ENCODE data around the gene INCA1.
A peak's percentile ranks its signal among the peaks of the same experiment; 100 is the strongest.

Gene INCA1

DNA sequence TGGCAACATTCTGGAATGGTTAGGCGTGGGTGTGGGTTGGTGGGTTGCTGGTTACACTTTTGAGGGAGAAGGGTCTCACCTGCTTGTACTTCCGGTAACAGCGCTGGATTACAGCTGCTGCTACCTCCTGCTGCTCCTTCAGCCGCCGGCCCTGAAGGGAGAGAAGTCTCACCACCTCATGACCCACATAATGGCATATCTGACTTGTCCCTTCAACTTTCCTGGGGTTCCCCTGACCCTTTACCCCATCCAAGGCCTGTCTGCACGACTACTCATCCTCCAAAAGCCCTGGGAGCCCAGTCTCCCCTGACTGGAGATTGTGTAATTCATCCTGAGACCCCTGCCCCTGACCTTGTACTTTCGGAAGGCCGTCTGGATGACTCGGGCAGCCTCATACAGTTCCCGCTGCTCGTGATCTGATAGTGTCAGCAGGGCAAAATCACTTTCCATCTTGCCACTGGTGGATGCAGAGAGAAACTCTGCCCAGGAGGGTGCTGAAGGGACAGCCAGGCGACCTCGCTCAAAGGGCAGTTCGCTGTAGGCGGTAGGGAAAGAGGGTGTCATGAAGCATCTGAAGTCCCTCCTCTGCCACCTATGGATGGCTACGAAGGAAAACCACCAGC is 27.7 kb downstream of the INCA1 start:
- DNase-seq = no peak

DNA sequence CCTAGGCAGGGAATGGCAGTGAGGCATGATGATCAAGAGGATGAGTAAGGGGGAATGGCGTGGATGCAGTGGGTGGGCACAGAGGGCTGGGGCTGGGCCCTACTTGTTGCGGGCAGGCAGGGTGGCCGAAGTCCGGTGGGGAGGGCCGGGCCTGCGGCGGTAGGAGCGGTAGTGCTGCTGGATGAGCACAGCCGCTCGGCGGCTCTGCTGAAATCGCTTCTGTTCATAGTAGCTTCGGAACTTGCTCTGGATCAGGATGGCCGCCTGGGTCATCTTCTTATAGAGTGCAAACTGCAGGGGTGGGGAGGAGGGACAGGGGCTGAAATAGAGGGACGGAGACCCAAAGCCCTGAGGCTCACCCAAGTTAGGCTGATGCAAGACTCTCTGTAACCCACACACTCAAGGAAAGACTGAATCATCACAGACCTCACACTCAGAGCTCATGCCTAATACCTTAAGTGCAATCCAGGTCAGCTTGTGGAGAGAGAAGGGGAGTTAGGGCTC is 28.2 kb downstream of the INCA1 start:
- no peak for DNase-seq

DNA sequence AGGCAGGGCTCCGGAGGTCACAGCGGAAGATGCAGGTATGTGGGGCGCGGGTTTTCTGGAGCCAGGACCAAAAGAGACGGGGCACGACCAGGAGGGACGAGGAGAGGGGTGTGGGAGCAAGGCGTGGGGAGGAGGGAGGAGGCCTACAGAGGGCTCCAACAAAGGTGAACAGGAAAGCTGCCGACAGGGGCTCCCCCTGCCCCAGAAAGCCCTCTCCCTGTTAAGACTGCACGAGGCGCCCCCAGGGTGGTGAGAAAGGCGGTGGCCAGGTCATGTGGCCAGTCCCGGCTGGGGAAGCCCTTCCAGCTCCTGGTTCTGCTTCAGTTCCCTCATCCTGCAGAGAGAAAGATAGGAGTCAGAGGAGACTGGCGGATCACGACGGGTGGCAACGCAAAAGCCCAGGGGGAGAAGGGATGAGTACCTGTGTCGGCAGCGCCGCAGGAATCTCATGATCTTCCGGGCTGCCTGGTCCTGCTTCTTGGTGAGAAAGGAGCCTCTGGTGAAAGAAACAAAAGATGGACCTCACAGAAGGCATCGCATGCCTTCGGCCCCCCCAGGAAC is 28.8 kb downstream of the INCA1 start:
- DNase-seq = no peak

DNA sequence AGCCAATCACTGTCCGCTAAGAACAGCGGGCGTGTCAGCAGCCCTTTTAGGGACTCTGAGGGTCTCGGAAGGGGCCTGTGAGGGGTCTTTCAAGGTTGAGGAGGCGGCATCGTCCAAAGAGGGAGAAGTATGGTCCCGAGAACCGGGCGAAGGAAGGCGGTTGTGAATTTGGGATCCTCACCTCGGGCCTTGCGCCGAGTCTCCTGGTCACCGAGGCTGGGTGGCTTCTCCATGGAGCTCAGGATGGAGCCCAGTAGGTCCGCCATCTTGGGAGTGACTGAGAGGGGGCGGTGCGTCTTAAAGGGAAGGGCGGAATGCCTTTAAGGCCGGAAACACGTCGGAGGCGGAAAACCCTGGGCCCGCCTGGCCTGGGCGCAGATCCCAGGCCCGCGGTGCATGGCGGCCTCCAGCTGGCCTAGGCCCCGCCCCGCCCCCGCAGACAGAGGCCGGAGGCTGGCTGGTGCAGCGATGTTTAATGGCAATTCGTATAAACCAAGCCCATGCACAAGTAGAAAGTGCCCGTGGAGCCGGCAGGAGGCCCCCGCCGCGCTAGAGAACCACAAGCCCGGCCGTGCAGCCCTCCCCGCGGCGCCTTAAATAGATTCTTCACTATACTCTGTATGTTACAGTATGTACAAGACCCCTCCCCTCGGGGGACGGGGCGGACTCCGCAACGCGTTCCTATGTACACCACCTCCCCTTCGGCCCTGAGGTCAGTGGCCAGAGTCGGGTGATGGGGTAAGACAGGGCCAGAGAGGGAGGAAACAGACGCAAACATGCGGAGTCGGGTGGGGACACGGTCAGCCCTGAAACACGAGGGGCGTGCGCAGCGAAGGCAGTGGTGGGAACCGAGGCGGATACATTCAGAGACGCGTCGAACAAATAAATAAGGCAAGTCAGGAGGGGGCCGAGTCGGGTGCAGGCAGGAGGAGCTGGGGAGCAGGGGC is 29.5 kb downstream of the INCA1 start, which contains the start of gene SPAG7:
SPAG7 (minus strand) TSS at position 279 of the 947 bp plus-strand sequence; CDS start at position 266, 13 bp downstream.
- DNase-seq = peak; percentile 85 to 99 (median 98)

DNA sequence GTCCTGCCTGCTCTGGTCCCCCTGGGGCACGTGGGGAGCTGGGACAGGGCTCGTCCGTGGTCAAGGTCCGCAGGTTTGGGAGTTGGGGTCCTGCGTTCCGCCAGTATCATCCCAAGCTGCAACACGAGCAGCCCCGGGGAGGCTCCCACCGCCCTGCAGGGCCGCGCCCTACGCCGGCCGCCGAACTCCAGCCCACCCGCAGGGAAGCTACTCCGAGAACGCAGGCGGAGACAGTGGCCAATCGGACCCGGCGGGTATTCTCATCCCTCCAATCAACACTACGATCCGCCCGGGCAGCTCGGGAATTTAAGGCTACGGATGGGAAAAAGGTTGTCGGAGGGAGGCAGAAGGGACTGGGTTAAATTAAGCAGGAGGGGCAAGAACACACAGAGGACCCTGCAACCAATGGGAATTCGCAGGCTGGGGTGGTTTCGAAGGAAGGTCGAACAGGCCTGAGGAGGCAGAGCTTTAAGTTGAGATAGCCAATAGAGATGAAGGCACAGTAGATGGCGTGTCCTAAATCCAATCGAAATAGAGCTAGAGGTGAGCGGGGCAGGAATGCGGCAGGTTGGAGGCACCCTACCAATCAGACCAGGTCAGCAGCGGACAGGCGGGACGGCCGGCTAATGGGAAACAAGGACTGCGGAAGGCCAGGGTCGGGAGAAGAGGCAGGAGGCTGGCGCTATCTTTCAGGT is 30.3 kb downstream of the INCA1 start:
- DNase-seq = peak in 4 of 6 experiments; percentile 85 to 98 (median 96)

DNA sequence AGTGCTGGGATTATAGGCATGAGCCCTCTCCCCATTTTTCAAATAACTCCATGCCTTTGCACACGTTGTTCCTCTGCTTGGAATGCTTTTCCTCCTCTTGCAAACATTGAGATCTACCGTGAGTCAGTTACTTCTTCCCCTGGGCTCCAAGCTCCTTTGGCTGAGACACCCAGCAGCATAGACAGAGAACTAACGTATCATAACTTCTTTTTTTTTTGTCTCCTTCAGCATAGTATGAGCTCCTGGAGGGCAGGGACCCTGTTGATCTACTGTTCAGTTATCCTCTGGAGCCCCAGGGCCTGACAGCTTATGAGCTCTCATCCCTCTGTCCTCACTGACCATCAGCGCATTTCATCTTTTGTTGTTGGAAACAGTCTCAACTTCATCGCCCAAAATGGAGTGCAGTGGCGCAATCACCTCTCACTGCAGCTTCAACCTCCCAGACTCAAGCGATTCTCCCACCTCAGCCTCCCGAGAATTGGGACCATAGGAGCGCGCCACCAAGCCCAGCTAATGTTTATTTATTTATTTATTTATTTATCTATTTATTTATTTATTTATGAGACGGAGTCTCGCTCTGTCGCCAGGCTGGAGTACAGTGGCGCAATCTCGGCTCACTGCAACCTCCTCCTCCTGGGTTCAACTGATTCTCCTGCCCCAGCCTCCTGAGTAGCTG is 31.9 kb downstream of the INCA1 start:
- DNase-seq = no peak

DNA sequence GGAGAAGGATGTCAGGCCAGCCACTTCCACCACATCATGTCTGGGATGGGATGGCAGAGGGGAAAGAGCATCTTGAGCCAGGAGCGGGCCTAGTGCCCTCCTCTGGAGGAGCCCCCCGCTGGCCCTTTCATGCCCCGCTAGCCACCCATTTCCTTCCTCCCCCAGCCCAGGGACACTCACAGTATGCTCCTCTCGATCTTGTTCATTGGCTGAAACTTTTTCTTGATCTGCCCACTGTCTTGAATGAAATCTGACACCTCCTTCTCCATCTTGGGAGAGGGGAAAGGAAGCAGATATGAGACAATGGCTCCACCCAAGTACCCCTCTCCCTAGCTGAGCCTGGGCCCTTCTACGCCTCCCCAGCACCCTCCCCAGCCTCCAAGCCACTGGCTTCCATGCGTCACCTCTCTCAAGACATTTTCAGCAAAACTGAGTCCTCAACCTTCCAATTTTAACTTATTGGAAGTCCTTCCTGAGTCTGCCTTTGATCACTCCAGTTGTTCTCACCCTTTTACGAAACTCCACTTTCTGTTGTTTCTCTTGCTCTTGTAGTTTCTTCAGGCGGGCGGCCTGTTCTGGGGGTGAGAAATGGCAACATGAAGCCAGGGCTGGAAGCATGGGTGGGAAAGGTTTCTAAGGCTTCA is 36.9 kb downstream of the INCA1 start:
- no peak for DNase-seq

DNA sequence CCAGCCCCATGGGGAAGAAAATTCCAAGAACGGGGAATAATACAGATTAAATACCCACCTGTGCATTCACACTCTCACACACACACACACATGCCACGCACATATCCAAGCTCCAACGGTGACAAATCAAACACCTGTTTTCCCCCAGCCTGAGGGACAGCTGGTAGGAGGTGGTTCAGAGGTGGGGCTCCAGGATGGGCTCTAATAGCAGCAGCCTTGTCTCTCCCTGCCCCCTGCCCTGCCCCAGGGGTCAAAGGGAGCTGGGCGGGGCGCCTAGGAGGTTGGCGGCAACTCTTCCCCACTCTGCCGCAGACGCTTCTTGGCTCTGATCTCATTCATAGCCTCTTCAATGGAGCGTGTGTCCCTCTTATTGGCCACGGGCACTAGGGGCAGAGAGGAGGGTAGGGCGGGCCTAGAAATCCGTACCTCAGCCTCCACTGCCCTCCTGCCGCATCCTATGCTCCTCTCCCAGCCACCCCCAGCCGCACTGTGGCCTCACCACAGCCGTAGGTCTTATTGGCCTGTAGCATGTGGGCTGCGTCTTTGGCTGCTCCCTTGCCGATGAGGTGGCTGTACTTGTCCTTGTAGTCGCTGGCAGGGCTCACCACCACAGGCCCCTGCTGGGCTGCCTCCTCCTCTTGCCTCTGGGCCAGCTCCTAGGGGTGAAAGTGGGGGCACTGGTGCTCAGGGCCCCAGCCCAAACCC is 37.9 kb downstream of the INCA1 start:
- DNase-seq = no peak

DNA sequence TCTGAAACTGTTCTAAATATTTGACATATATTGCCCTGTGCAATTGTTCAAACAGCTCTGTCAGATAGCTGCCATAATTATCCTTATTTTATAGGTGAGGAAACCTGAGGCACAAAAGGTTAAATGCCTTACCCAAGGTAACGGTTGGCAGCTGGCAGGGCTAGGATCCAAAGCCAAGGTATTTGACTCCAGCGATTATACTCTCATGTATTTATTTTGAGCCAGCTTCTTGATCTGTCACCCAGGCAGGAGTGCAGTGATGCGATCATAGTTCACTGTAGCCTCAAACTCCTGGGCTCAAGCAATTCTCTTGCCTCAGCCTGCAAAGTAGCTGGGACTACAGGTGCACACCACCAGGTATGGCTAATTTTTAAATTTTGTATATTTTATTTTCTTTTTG is 39.2 kb downstream of the INCA1 start:
- no peak for DNase-seq

DNA sequence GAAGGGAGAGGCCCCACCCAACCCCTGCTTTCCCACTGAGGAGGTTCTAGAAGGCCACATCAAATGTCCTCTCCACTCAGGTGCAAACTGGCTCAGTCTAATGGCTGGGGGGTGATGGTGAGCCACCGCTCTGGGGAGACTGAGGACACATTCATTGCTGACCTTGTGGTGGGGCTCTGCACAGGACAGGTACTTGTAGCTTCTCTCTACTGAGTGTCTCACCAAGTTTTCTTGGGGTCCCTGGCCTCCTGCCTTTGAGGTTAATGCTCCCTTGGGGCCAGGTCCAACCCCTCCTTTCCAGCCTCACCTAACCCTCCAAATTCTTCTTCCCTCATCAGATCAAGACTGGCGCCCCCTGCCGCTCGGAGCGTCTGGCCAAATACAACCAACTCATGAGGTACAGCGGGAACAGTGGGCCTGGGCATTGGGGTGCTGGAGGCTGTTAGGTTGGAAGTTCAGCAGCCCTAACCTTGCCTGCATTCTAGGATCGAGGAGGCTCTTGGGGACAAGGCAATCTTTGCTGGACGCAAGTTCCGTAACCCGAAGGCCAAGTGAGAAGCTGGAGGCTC is 40.7 kb downstream of the INCA1 start:
- peak in 4 of 6 experiments; percentile 11 to 33 (median 17) for DNase-seq

DNA sequence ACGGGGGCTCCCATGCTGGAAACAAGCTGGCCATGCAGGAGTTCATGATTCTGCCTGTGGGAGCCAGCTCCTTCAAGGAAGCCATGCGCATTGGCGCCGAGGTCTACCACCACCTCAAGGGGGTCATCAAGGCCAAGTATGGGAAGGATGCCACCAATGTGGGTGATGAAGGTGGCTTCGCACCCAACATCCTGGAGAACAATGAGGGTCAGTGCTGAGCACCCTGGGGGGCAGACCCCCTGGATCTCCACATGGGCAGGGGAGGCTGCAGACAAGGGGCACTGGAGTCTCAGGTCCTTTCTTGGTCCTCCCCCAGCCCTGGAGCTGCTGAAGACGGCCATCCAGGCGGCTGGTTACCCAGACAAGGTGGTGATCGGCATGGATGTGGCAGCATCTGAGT is 42.2 kb downstream of the INCA1 start:
- DNase-seq = no peak

DNA sequence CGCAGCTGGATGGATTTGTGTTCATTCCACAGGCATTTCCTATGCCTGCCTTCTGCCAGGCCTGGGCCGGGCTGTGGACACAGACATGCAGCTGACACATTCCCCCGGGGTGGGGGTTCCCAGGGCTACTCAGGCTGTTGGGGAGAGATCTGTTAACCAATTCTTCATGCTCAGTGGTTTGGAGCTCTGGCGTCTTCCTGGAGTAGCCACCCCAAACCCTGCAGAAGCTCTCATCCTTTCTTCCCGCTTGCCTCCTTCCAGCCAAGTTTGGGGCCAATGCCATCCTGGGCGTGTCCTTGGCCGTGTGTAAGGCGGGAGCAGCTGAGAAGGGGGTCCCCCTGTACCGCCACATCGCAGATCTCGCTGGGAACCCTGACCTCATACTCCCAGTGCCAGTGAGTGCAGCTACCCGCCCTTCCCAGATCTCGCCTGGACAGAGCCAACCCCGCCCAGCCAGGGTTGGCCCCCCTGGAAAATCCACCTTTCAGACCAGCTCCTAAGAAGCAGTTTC is 43.8 kb downstream of the INCA1 start:
- DNase-seq = no peak

DNA sequence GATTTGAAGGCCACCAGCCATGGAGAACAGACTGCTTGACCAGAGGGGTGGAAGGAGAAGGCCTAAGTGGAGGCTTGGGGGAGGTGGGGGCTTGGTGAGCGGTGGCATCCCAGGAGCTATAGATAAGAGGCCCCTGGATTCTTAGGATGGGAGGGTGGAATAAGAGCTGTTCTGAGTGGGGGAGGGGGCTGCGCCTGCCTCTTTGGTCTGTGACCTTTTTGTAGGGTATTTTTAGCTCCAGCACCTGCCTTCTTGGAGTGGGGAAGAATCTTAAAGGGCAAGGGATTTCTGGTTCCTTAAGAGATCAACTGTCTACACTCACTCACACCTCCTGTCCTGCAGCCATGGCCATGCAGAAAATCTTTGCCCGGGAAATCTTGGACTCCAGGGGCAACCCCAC is 45.8 kb downstream of the INCA1 start:
- DNase-seq = no peak

DNA sequence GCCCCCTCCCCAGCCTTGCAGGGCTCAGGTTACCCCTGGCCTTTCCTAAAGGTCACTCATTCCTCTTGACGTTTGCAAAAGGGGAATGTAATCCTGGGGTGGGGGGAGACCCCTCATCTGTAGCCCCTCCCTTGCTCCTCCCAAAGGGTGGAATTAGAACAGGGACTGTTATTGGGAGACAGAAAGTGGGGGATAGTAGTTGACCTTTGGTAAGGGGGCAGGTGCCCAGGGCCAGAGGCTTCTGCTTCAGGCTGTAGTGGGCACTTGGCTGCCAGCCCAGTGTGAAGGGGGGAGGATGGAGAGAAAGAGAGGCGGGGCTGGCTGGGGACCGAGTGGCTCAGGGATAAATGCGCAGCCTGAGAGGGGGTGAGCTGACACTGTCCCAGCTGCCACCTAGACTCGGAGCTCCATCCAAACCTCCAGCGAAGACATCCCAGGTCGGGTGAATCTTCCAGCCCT is 46.5 kb downstream of the INCA1 start, which contains the start of gene ENO3:
ENO3 (plus strand) TSS at position 374 of the 459 bp plus-strand sequence. CDS start 711 bp downstream, outside the sequence.
- DNase-seq = no peak

DNA sequence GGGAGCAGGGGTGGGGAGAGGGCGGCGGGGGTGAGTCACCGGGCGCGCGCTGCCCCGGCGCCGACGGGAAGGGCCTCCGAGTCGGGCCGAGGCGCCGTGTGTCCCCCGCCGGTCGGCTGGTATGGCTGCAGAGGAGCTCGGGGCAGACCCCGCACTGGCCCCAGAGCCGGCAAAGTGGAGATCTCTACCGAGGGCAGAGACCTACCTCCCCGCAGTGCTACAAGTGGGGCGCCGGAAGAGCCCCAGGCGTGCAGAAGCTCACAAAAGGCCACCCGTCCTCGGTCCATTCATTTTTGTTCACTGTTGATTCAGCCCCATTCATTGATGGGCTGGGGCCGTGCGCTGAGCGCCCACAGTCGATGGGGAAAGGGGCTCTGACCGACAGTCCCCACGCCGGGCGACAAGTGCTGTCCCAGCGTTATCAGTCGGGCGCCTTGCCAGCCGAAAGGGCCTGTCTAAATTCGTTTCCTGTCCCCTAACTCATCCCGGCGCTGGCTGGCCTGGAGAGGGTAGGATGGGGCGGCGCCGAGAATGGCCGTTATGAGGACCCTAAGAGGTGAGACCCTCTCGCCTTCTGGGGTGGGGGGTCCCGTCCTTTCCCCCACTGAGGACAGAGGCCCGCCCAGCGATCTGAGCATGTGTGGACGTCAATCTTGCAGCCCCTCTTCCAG is 47.1 kb downstream of the INCA1 start:
- peak in 2 of 6 experiments; percentile 18 to 34 for DNase-seq

DNA sequence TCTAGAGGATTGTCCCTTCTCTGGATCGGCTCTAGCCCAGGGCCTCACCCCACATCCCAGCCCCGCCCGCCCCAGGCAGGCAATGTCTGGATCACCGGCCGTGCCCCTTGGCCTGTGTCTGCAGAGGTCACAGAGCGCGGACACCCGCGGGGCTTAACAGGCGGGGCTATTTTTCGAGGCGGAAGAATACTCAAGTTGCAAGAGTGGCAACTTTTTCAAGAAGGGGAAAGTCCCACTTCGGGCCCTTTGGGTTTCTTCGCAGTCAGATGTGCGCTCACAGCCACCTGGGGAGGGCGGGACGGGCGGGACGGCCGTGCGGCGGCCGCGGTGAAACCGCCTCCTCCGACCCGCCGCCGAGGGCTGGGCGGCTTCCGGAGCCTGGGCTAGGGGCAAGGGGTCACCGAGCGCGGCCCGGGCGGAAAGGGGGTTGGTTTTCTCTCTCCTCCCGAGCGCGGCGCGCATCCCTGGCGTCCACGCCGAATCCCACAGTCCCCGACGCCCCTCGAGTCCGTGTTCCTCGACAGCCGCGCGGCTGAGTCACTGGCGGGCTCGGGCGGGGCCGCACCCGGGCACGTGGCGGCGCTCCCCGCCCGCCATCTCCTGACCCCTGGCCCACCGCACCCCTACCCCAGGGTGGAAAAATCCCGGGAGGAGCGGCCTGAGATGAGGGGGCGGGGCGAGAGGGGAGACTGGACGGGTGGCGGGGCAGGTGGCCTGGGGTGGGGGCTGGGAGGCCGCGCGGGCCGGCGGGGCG is 47.8 kb downstream of the INCA1 start:
- peak; percentile 70 to 89 (median 79) for DNase-seq

DNA sequence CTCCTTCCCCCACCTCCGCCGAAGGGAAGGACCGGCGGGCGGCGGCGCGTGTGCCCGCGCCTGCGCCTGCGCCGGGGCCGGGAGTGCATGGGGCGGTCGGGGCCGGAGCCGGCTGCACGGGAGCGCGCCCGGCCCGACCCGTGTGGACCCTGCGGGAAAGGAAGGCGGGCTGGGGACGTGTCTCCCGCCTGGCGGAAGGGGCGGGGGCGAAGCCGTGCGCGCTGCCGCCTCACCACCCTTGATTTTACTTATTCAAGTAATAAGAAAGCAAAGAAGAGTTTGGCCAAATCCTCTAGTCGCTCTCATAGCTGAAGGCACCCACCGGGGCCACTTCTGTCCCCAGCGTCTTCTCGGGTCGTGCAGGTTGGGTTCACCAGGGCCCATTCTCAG is 48.4 kb downstream of the INCA1 start:
- peak; percentile 60 to 89 (median 77) for DNase-seq

DNA sequence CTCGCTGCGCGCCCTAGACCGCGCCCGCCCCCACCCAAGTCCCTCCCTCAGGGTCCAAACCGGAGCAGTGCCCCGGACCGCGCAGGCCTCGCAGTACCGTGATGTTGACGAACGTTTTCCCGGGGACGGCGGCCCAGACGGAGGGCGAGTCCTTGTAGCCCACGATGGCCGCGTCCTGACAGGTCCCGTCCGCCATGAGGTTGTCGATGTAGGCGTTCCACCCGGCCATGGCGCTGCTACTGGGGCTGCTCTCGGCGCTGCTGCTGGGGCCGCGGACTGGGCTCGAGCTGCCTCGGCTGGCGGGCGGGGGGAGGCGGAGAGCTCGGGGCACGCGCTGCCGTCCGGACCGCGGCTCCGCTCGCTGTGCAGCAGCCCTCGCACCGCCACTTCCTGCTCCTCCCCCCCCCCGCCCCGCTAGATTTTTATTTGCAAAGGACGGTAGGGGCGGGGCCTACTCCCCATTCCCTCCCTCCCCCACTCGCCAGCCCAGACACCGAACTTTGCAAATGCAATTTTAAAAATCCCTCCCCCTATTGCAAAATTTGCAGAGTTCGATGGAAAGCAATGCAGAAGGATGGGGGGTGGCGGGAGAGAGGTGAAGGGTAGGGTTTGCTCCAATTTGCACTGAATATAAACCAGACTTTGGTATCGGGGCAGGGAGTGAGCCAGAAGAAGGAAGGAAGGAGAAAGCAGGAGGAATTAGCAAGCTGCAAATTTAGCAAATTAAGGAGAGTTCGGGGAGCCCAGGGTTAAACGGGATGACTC is 49.0 kb downstream of the INCA1 start, which contains the start of gene PFN1:
PFN1 (minus strand) TSS at position 365 of the 765 bp plus-strand sequence; CDS start at position 229, 136 bp downstream.
- peak; percentile 75 to 93 (median 90) for DNase-seq
